K562 (cell line): Measurements from ENCODE around the gene TNFRSF18. TPM values are rescaled to one million over a fixed set of nuclear protein-coding genes. Genes with fewer than 3 reads are reported as not detected.

Experiments used
- ARID4B ChIP-seq: sonication (generic); formaldehyde crosslinking; IDR thresholded peaks from 2 replicates; pipeline ENCODE4 v1.8.0; 2022; ENCODE audit warnings: mild to moderate bottlenecking, missing genetic modification reagents
- E2F5 ChIP-seq: sonication (generic); formaldehyde crosslinking; IDR thresholded peaks from 2 replicates; pipeline ENCODE4 v1.8.0; 2022; ENCODE audit warnings: mild to moderate bottlenecking, missing genetic modification reagents
- HOXB6 ChIP-seq: fragments of 250-450 bp; sonication (Bioruptor Pico); IDR thresholded peaks from 2 replicates; pipeline ENCODE4 v1.5.1; 2022; ENCODE audit warnings: mild to moderate bottlenecking, borderline replicate concordance
- JUNB ChIP-seq: fragments of 450-650 bp; formaldehyde crosslinking; conservative IDR thresholded peaks from 2 replicates; pipeline ENCODE4 v1.4.0; 2020; ENCODE audit warnings: mild to moderate bottlenecking
- KDM4B ChIP-seq, 2 experiments: fragments of 450-650 bp in 1 of 2; sonication (generic) in 1 of 2; IDR thresholded peaks; 2 replicates each; pipeline ENCODE4 v1.6.1; 2016 to 2017; ENCODE audit warnings: borderline replicate concordance in 2 of 2, antibody characterized with exemption in 1 of 2, low read depth in 1 of 2, mild to moderate bottlenecking in 1 of 2
- KLF16 ChIP-seq: IDR thresholded peaks from 2 replicates; pipeline ENCODE4 v1.6.1; 2016; ENCODE audit warnings: antibody characterized with exemption
- MBD1 ChIP-seq: fragments of 250-450 bp; sonication (Bioruptor Pico); IDR thresholded peaks from 2 replicates; pipeline ENCODE4 v1.8.0; 2022; ENCODE audit warnings: inconsistent platforms
- PHB2 ChIP-seq: fragments of 450-650 bp; IDR thresholded peaks from 2 replicates; pipeline ENCODE4 v1.6.1; 2017; ENCODE audit warnings: low read depth
- PHF21A ChIP-seq: fragments of 450-650 bp; IDR thresholded peaks from 2 replicates; pipeline ENCODE4 v1.6.1; 2017; ENCODE audit warnings: low read depth, borderline replicate concordance
- SAFB2 ChIP-seq: fragments of 200-400 bp; formaldehyde crosslinking; IDR thresholded peaks from 2 replicates; pipeline ENCODE4 v1.6.1; 2018; ENCODE audit warnings: borderline replicate concordance, low read length, low read depth, moderate library complexity; ENCODE audit not compliant: severe bottlenecking
- SRSF7 ChIP-seq: fragments of 200-400 bp; formaldehyde crosslinking; optimal IDR thresholded peaks from 2 replicates; pipeline ENCODE3; 2017; ENCODE audit warnings: mild to moderate bottlenecking, low read depth, low read length
- THRB ChIP-seq: fragments of 450-650 bp; formaldehyde crosslinking; conservative IDR thresholded peaks from 2 replicates; pipeline ENCODE4 v1.4.0; 2022; ENCODE audit warnings: mild to moderate bottlenecking, missing genetic modification characterization
- ZNF311 ChIP-seq: fragments of 250-450 bp; sonication (Bioruptor Pico); IDR thresholded peaks from 2 replicates; pipeline ENCODE4 v1.4.0; 2020; ENCODE audit warnings: mild to moderate bottlenecking, moderate library complexity
- ZNF395 ChIP-seq: fragments of 200-800 bp; sonication (Bioruptor generic); IDR thresholded peaks from 2 replicates; pipeline ENCODE4 v1.6.1; 2017; ENCODE audit warnings: missing genetic modification characterization, missing compliant biosample characterization
- polyA plus RNA-seq, 8 experiments: library from polyadenylated mRNA; depleted of rRNA in 4 of 8; stranded (reverse) in 5 of 8; unstranded in 3 of 8; fragments of >200 nt; fragmentation: Nextera tagmentation in 2 of 8; fragmentation: Illumina TruSeq in 1 of 8; extraction: Ambion mirVana in 2 of 8; extraction: Trizol in 1 of 8; gene quantifications; 2 replicates each; pipeline versions ENCODE4 v1.2.1 to v1.2.3, GENCODE V29; 2011 to 2014; ENCODE audit warnings: inconsistent platforms in 1 of 8, missing spikeins in 1 of 8
- total RNA-seq, 7 experiments: library from RNA; depleted of rRNA in 6 of 7; stranded (reverse); fragments of >200 nt in 6 of 7; fragmentation: Illumina TruSeq in 2 of 7; extraction: Trizol in 2 of 7; gene quantifications; 2 replicates each; pipeline versions ENCODE4 v1.2.1 to v1.2.3, GENCODE V29; 2011 to 2021; ENCODE audit warnings: low replicate concordance in 1 of 7
- TF ChIP-seq, protein P1 (sequence below): fragments of 250-450 bp; sonication (Bioruptor Pico); IDR thresholded peaks from 2 replicates; pipeline ENCODE4 v1.8.0; 2021; ENCODE audit warnings: moderate library complexity, mild to moderate bottlenecking, inconsistent platforms

The TNFRSF18 gene
- total and polyA plus RNA-seq, 9 of the 15 experiments (the other 6 are each of a cell fraction or from before 2014, with no cell fraction given) = 0.24 to 0.27 TPM; not detected in 7

DNA sequence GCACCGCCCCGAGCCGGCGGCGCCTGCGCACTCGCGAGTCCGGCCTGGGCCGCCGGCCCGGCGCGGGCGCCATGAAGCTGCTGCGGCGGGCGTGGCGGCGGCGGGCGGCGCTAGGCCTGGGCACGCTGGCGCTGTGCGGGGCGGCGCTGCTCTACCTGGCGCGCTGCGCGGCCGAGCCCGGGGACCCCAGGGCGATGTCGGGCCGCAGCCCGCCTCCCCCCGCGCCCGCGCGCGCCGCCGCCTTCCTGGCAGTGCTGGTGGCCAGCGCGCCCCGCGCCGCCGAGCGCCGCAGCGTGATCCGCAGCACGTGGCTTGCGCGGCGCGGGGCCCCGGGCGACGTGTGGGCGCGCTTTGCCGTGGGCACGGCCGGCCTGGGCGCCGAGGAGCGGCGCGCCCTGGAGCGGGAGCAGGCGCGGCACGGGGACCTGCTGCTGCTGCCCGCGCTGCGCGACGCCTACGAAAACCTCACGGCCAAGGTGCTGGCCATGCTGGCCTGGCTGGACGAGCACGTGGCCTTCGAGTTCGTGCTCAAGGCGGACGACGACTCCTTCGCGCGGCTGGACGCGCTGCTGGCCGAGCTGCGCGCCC, 25.9 kb upstream of the TNFRSF18 start, which contains the start of gene B3GALT6 (continued):
- TF ChIP-seq ZNF395 (CRISPR knock-in tag) (peak; percentile 85), KDM4B (IDR thresholded peaks at IDR 0.05; ENCODE audit: borderline replicate concordance in 2 of 2, low read depth in 1 of 2) (no peak), ZNF311 (CRISPR knock-in tag) (no peak), MBD1 (peak; percentile 97), PHF21A (no peak), SRSF7 (no peak), KLF16 (no peak), JUNB (no peak), THRB (CRISPR knock-in tag) (no peak), SAFB2 (no peak), HOXB6 (CRISPR knock-in tag) (no peak), E2F5 (CRISPR knock-in tag) (peak; percentile 80; the same call in 1 of the 2 replicates), PHB2 (no peak), ARID4B (CRISPR knock-in tag) (no peak; the same call in 1 of the 2 replicates)
- TF ChIP-seq, protein P1, sequence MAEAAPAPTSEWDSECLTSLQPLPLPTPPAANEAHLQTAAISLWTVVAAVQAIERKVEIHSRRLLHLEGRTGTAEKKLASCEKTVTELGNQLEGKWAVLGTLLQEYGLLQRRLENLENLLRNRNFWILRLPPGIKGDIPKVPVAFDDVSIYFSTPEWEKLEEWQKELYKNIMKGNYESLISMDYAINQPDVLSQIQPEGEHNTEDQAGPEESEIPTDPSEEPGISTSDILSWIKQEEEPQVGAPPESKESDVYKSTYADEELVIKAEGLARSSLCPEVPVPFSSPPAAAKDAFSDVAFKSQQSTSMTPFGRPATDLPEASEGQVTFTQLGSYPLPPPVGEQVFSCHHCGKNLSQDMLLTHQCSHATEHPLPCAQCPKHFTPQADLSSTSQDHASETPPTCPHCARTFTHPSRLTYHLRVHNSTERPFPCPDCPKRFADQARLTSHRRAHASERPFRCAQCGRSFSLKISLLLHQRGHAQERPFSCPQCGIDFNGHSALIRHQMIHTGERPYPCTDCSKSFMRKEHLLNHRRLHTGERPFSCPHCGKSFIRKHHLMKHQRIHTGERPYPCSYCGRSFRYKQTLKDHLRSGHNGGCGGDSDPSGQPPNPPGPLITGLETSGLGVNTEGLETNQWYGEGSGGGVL (CRISPR knock-in tag) = no peak
